Measurements from ENCODE around the gene GSTP1. TPM values are rescaled to one million over a fixed set of nuclear protein-coding genes. Genes with fewer than 3 reads are reported as not detected.

Gene GSTP1
- total and polyA plus RNA-seq, 2 of the 8 experiments (the other 6 are each of a cell fraction or from before 2014, with no cell fraction given) = 1,454 to 3,329 TPM

GRCh38 chr11:67581469-67581868, 2.1 kb upstream of the GSTP1 start (continued):
- TF ChIP-seq HDAC2 (IDR thresholded peaks at IDR 0.05; ENCODE audit: borderline replicate concordance in 1 of 2, low read depth in 2 of 2, low read length in 2 of 2) (peak in 1 of 2 experiments; percentile 37; a peak in 1 of 4 replicates), CHD2 (IDR thresholded peaks at IDR 0.05; ENCODE audit: low read length) (peak; percentile 33; the same call in 1 of the 2 replicates), SP2 (IDR thresholded peaks at IDR 0.05; ENCODE audit: low read length) (no peak; the same call in 1 of the 2 replicates), ATF2 (IDR thresholded peaks at IDR 0.05; ENCODE audit: low read length) (peak; percentile 66; the same call in 1 of the 2 replicates), SIRT6 (IDR thresholded peaks at IDR 0.05; ENCODE audit: low read length) (no peak), PHF8 (conservative IDR thresholded peaks at IDR 0.05; ENCODE audit: low read depth, low read length) (no peak), TAF7 (optimal IDR thresholded peaks at IDR 0.05; ENCODE audit: borderline replicate concordance, low read depth, low read length) (no peak), CHD7 (IDR thresholded peaks at IDR 0.05; ENCODE audit: insufficient replicate concordance, low read length) (no peak), RAD21 (IDR thresholded peaks at IDR 0.05 in 1 of 2, conservative IDR thresholded peaks at IDR 0.05 in 1 of 2; ENCODE audit: low read depth in 2 of 2, low read length in 2 of 2) (no peak)
